GDM1 (cell line): ENCODE data around the gene LHPP.

Experiments used
- DNase-seq: peaks from one replicate; lab custom pipeline; 2025; lab: John Stamatoyannopoulos, UW

The LHPP gene

DNA sequence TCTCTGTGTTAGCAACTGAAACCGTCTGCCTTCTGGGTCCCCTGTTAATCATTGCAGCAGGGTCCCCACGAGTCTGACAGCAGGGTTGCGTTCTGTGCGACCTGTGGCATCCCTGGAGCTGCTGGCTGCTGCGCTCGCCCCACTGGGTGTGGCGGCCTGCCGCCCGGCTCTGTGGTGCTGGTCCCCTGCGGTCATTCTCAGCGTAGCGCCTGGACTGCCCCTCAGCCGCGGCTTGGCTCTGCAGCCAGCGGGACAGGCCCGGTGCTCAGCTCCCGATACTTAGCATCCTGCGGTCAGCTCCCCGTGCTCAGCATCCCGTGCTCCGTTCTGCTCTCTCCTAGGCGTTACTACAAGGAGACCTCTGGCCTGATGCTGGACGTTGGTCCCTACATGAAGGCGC lies 35.0 kb downstream of the LHPP start:
- DNase-seq = no peak

DNA sequence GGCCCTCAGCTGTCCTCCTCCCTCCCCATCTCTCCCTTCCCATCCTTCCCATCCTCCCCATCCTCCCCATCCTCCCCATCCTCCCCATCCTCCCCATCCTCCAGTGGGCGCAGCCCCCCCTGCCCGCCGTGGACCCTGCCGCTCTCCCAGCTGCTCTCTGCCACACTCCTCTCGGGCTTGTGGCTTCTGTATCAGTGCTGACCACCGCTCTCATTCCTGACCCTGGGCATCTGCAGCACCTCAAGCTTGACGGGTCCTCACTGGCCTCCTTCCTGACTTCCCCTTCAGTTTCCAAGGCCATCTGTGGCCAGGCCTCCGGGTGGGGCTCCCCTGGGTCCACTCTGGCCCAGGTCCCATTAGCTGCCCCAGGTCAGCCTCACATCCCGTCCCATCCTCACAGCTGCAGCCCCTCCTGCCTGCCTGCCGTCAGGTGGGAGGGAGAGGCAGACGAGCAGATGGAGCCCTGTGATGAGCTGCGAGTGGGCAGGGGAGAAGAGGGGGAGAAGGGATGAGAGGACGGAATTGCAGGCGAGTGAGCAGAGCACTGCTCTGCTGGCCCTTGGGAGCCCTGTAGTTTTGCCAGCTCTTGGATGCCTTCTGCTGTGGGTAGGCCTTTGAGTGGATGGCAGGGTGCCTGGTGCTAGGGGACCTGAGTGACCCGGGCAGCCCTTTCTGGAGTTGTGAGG lies 35.7 kb downstream of the LHPP start:
- DNase-seq = no peak

DNA sequence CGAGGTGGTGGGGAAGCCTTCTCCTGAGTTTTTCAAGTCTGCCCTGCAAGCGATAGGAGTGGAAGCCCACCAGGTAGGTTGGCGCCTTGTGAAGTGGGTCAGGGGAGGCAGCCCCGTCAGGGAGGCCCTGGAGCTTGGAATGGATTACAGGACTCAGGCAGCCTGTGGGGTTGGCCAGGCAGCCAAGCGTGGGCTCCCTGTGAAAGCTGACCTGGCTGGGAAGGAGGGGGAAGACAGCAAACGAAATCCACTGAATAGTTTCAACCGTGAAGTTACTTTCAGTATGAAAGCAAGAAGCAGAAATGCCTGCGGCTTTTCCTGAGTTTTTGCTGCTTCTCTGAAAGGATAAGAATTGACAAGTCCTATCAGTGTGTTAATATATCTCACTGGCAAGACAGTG lies 36.4 kb downstream of the LHPP start:
- no peak for DNase-seq

DNA sequence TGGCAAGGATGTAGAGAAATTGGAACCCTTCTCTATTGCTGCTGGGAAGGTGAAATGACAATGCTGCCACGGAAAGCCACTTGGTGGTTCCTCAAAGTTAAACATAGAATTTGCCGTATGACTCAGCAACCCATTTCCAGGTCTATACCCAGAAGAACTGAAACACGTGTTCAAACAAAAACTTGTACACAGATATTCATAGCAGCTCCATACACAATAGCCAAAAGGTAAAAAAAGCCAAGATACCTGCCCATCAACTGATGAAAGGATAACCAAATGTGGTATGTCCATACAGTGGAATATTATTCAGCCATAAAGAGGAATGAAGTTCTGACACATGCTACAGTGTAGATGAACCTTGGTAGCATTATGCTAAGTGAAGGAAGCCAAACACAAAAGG lies 39.1 kb downstream of the LHPP start:
- DNase-seq = no peak

DNA sequence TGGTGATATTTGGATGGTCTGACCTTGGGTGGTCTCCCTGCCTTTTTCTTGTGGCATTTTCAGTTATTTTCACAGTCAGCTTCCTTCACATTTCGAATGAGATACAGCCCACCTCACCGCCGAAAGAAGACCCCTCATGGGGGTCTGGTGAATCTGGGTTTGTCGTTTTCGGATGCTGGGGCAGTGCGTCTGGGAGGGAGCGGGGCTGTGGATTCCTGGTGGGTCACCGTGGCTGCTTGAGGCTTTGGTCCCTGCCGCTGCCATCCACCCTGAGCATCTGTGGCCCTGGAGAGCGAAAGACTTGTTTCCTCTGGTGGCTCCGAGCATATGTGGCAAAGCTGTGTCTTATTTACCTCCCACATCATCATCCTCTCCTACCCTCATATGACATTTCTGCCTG lies 43.1 kb downstream of the LHPP start:
- no peak for DNase-seq

DNA sequence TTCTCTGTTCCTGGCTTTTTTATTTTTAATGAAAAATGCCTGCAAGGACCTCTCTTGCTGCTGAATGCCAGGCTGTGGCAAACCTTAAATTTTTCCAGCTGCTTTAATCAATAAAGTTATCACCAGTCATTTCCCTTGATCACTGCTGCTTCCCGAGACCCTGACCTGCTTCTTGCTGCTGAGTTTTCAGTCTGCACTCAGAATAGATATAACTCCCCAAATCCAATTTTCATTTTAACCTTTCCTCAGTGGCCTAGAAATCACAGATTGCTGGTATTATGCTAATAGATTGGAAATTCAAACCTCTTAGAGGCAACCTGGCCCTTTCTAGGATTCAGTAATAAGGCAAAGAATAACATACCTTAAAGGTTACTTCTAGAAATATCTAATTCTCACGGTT lies 43.7 kb downstream of the LHPP start:
- DNase-seq = no peak

DNA sequence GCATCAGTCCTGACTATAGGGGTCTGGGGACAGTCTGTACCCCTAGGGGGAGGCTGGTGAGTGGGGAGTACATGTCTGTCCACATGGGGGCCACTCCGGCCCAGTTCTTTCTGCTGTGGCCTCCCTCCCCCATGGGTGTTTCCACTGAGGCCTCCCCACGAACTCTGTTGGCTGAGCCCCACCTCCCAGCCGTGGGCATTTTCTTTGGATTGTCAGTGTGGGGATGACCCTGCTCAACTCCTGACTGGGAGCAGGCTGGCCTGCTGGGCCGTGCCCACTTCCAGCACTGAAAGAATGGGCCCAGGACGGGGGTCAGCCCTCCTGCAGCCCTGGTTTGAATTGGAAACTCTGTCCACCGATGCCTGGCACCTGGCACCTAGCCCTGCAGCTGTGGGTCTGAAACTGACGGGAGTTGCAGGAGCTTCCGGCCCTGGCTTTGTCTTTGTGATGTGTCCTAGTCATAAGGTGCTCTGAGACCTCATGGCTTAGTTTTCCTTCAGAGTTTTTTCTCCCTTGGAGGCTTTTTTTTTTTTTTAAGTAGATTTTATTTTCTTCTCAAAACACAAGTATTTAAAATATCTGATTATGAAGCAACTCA lies 46.5 kb downstream of the LHPP start:
- DNase-seq = no peak

DNA sequence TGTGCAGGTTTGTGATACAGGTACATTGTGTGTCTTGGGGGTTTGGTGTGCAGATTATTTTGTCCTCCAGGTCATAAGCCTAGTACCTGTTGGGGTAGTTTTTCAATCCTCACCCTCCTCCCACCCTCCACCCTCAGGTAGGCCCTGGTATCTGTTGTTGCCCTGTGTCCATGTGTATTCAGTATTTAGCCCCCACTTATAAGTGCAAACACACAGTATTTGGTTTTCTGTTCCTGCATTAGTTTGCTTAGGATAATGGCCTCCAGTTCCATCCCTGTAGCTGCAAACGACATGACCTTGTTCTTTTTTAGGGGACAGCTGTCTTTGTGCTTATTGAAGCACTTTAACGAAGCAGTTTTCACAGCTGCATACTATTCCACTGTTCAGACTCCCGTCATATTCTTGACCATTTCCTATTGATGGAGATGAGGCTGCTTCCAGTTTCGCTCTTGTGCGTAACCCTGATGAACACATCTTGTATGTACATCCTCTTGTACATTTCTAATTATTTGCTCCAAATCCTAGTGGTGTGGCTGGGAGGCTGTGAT lies 47.4 kb downstream of the LHPP start:
- no peak for DNase-seq

DNA sequence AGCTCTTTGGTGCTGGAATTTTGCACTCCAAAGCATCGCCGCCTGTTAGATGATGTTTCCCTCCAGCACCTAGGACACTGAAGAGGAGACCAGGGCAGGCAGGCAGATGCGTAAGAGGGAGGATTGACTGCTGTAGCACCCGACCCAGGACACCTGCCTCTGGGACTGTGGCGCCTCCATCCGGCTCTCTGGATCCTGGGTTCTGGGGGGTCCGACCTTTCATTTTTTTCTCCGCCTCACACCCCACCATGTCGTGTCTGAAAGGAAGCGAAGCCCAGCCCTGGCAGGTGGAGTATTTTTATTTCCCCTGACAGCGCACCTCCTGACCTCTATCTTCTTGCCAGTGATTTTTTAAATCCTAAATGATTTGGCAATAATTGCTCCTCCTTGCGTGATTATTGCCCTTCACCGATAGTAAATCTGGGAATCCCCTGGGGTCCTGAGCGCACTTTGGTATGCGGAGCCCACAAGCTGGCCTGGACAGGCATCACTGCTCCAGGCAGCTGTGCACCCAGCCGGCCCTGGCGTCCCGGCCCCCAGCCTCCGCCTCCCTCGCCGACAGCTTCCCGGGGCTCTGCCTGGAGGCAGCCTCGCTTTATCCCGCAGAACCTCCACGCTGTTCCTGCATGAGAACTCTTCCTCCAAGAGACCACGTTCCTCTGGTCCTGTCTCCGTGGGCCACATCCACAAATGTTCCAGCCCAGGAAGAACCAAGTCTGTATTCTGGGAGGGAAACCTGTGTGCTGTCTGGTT lies 48.4 kb downstream of the LHPP start:
- no peak for DNase-seq

DNA sequence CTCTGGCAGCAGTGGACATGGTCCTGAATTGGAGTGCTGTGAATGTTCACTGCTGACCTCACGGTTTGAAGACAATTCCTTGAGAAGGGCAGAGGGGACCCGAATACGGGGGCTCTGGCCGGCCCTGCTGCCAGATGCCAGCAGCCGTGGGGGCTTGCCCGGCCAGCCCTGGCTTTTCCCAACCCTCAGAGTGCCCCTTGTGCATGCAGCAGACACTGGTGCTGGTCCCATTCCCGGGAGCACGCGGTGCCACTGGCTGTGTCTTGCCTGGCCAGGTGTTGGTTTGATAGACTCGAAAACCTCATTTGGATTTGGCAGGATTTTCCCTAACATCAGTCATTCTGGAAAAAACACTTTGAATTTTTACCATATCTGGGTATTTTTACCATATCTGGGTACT lies 49.1 kb downstream of the LHPP start:
- no peak for DNase-seq

DNA sequence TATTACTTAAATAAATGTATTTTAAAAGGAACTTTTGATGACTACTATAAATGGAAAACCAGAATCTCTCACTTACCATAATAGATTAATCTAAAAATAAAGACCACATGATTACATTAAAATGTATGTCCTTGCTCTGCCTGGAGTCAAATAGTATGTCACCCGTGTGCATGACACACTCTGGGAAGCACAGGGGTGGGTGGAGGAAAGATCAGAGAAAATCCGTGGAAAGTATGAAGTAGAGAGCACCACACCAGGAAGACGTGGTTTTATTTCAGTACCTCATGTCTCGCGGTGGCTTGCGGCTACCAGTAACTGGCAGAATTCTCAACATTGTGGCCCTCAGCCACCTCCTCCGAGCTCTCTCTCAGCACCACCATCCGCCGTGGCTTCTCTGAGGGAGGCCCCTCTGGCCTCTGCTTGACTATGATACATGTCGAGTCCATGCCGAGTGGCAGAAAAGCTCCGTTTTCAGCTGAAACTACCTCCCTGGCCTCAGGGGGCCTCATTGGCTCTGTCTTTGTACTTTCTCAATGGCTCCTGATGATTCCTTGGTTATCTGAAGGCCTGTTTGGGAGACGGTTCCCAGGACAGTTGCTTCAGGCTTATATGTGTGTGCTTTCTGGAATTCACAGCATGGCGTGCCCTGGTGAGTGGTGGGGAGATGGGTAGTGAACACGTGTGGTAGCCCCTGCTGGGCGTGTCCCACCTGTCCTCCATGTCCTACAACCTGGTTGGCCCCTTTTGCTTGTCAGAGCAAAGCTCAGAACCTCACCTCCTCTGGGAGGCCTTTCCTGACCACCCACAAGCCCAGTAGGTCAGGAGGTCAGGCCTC lies 49.8 kb downstream of the LHPP start:
- DNase-seq = no peak

DNA sequence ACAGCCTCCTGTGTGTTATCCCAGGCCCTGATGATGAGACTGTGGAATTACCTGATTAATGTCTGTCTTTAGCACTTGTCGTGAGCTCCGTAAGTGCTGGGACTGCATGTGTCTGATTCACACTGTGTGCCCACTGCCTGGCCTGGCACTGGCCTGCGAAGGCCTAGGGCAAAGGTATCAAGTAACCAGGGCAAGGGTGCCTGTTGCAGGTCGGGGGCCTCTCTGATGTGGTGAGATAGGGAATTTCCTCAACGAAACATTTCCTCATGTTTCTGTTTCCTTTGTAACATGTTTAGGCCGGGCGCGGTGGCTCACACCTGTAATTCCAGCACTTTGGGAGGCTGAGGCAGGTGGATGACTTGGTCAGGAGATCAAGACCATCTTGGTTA lies 50.4 kb downstream of the LHPP start:
- DNase-seq = no peak

DNA sequence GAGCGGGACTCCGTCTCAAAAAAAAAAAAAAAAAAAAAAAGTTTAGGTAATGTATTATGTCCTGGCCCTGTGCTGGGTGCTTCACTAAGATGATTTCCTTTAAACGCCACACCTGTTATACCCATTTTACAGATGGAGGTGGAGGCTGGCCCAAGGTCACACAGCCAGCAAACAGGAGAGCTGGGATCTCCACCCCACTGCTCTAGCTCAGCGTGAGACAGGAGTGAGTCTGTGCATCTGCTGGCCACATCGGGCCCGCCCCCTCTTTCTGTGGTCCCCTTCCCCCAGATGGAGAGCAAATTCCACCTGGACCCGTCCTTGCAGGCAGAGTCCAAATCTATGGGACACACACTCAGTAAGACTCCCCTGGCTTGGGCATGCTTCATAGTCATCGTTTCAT lies 51.0 kb downstream of the LHPP start:
- no peak for DNase-seq

DNA sequence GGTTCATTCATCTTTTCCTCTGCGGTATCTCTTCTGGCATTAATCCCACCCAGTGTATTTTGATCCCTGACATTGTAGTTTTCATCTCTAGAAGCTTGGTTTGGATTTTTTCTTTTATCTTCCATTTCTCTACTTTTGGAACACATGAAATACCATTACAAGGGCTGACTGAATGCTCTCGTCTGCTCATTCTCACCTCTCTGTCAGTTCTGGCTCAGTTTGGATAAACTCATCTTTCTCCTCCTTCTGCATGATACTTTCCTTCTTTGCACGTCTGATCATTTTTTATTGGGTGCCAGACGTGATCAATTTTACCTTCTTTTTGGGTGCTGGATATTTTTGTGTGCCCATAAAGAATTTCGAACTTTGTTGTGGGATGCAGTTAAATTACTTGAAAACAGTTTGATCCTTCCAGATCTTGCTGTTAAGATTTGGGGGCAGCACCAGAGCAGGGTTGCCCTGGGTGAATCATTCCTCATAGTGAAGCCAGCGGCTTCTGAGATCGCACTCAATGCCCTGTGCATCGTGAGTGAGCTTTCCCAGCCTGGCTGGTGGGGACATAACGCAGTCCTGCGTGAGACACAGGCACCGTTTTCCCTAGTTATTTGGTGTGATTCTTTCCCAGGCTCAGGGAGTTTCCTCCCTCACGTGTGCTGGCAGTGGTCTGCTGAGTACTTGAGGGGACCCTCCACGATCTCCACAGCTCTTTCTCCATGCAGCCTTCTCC lies 53.8 kb downstream of the LHPP start:
- no peak for DNase-seq

DNA sequence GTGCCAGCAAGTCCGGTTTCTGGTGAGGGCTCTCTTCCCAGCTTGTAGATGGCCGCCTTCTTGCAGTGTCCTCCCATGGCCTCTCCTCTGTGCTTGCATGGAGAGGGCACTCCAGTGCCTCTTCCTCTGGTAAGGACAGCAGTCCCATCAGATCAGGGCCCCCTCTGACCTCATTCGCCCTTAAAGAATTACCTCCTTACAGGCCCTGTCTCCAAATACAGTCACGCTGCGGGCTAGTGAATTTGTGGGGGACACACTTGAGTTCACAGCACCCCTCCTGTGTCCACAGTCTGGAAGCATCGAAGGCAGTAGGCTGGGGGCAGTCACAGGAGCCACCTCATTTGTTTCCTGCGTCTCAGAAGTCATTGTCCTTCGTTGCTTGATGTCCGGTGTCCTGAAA lies 54.6 kb downstream of the LHPP start:
- DNase-seq = no peak

DNA sequence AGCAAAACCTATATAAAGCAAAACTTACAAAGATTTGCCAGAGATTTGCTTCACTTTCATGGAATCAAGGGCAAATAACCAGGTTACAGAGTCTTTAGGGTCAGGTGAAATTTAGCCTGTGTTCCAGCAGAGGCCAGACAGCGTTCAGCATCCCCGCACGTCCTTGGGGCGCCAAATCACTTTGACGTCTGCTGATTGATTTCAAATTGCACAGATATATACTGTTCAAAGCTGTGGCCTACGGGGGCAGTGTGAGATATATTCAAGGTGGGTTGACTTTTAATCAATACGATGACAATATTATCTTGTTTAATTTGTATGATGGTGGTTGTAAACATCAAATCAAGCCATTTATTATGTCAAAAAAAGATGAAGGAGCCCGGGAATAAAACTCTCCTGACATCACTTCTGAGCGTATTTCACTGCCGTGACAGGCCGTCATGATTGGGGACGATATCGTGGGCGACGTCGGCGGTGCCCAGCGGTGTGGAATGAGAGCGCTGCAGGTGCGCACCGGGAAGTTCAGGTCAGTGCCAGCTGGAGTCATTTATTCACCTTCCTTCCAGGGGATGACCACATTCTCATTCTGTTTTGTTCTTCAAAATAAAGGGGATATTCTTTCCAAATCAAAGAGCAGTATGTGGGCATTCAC lies 55.2 kb downstream of the LHPP start:
- DNase-seq = no peak

DNA sequence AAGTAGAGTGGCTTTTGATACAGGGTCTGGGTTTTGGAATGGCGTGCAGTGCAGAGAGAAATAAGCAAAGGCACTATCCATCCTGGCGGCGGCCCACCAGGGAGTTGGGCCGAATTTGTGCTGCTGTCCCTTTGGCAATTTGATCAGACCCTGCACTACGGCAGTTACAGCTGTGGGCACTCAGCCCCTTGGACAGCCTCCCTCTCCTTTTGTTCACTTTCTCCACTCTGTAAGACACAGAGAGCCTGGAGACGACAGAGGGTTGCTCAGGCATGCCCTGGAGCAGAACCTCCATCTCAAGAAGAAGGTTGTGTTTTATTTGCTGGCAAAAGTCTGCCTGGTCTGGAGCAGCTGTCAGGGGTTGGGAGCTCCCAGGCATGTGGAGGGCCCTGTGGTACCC lies 55.8 kb downstream of the LHPP start:
- no peak for DNase-seq

DNA sequence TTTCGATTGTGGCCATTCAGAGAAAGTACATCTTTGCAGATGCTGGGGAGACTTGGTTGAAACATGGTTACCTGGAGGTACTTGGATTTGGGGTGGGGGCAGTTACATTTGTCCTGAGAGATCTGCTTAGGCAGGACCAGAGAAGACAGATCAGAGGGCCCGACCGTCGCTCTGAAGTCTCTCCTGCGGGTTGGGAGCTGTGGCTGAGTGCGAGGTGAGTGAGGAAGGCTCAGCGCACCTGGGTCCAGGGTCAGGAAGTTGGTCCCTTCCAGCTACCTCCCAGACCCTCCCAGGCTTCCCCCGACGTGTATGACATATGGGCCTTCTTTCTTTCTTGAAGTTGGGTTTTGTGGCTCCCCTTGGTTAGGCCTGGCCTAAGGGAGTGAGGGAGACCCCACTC lies 56.3 kb downstream of the LHPP start:
- no peak for DNase-seq

DNA sequence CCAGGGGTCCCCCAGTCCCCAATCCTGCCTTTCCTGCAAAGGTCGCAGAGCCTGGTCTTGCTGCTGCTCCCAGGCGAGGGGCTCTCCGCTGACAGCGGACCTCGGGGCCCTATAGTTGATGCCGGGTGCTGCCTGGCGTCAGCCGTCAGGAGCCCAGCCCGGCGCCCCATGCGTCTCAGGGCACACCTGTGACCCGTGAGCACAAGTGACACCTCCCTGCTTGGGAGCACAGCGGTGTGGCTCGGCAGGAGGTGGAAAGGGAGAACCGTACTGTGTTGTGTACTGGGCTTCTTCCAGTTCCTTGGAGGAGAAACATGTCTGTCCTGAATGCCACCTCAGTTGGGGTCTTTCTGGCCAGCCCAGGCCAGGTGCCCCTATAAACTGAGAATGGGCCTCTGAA lies 56.7 kb downstream of the LHPP start:
- DNase-seq = no peak

DNA sequence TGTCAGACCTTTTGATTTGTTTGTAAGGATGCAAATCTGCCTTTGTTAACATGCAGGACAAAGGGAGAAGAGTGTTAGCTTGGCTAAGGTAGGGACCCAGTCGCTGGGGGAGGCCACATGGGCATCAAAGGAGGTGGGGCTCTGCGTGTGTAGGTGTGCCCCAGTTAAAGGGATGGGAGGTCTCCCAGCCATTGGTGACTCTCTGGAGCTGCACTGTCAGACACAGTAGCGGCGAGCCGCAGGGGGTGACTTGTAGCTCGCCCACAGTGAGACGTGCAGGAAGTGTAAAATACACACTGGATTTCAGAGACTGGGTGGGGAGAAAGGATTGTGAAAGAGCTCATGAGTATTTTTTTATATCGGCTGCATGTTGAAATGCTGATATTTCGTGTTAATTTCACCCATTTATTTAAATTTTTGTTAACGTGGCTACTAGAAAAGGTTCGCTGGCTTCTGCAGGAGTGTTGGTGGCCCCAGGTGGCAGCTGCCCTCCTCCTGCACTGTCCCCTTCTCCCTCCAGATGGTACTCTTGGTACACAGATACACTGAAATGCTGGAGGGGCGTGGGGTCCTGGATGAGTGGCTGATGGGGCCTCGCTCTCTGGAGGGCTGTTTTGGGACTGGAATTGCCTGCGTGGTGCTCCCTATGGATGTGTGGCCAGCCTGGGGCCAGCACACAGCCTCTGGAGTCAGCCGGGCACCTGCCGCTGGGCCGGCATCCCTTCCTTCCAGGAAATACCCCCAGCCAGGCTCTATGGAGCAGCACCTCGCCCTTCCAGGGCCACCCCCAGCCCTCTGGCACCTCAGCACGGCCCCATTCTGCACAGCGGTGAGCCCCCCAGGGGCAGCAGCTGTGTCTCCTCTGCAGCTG lies 59.2 kb downstream of the LHPP start:
- DNase-seq = no peak
